ENCODE data around the gene TNFRSF12A. TPM values are rescaled to one million over a fixed set of nuclear protein-coding genes. Genes with fewer than 3 reads are reported as not detected.
A peak's percentile ranks its signal among the peaks of the same experiment; 100 is the strongest.

Gene TNFRSF12A
- total RNA-seq, 2 experiments from 2014 or later: 2.9 TPM

GRCh38 chr16:3019594-3020246 is 448 bp upstream of the TNFRSF12A start:
- POLR2A ChIA-PET: interaction anchor here (0.8 to 2.6 kb wide), 13 partner anchors 10 to 109 kb away, joined by 3 to 19 read pairs (median 3); partner anchors contain the start of gene MMP25
- peaks cover 2% of the 10 kb centered on the region for H3K36me3 Mint-ChIP-seq
- H3K27me3 Mint-ChIP-seq: peaks cover 28% of the 10 kb centered on the region
- no peaks in the 10 kb centered on the region for H3K9me3 Mint-ChIP-seq
- peaks cover 36% of the 10 kb centered on the region for H3K4me1 Mint-ChIP-seq
- ATAC-seq (ENCODE audit: low read depth): no peak
- DNase-seq: no peak
- peak overlapping the region; percentile 90 for H3K4me3 Mint-ChIP-seq
- peak overlapping the region; percentile 54 for H3K27ac Mint-ChIP-seq

- DNase-seq (peak; percentile 63), ATAC-seq (ENCODE audit: low read depth) (peak; percentile 4)
- H3K36me3 Mint-ChIP-seq: peaks cover 2% of the 10 kb centered on the region
- no peaks in the 10 kb centered on the region for H3K9me3 Mint-ChIP-seq
- peak overlapping the region; percentile 90 for H3K4me3 Mint-ChIP-seq
- POLR2A ChIA-PET: interaction anchor here (0.5 to 2.6 kb wide), 19 partner anchors 9 to 141 kb away, joined by 3 to 19 read pairs (median 3); partner anchors contain the start of genes MMP25 and PKMYT1
- peak overlapping the region; percentile 56 for H3K27ac Mint-ChIP-seq
- peaks cover 36% of the 10 kb centered on the region for H3K4me1 Mint-ChIP-seq
- peaks cover 24% of the 10 kb centered on the region for H3K27me3 Mint-ChIP-seq
These were observed 658 bp downstream of the TNFRSF12A start for GRCh38 chr16:3020604-3021448.

GRCh38 chr16:3021449-3022207 is 1.5 kb downstream of the TNFRSF12A start:
- peak overlapping the region; percentile 87 for H3K27ac Mint-ChIP-seq
- H3K27me3 Mint-ChIP-seq: peaks cover 21% of the 10 kb centered on the region
- POLR2A ChIA-PET: interaction anchor here (0.6 to 2.6 kb wide), 11 partner anchors 8 to 137 kb away, joined by 3 to 19 read pairs (median 4); partner anchors contain the start of genes IL32, MMP25 and PKMYT1
- peaks cover 36% of the 10 kb centered on the region for H3K4me1 Mint-ChIP-seq
- no peaks in the 10 kb centered on the region for H3K9me3 Mint-ChIP-seq
- H3K4me3 Mint-ChIP-seq: peak overlapping the region; percentile 90
- peaks cover 6% of the 10 kb centered on the region for H3K36me3 Mint-ChIP-seq
- ATAC-seq (ENCODE audit: low read depth) (peak; percentile 15), DNase-seq (peak; percentile 85)

DNA sequence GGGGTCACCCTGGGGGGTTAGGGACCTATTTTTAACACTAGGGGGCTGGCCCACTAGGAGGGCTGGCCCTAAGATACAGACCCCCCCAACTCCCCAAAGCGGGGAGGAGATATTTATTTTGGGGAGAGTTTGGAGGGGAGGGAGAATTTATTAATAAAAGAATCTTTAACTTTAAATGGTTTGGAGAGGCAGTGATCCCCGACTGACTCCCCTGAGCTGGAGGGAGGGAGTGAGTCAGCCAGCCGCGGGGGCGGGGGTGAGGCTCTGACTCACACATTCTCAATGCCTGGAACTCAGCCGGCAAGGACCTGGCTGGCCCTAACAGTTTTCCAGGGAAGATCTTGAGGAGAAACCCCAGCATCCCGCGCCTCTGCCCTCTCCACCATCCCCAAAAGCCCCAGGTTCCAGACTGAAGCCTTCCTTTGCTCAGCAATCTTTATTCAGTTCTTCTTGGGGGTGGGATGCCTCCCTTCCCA is 2.1 kb downstream of the TNFRSF12A start:
- no peak for ATAC-seq (ENCODE audit: low read depth)
- POLR2A ChIA-PET: interaction anchor here (0.7 to 2.4 kb wide), 7 partner anchors 7 to 140 kb away, joined by 3 to 19 read pairs (median 5); partner anchors contain the start of genes FLYWCH2, IL32, MMP25 and PKMYT1
- DNase-seq: peak; percentile 76
- peak overlapping the region; percentile 90 for H3K4me3 Mint-ChIP-seq
- H3K27ac Mint-ChIP-seq: peak overlapping the region; percentile 87
- peaks cover 17% of the 10 kb centered on the region for H3K27me3 Mint-ChIP-seq
- H3K36me3 Mint-ChIP-seq: peaks cover 6% of the 10 kb centered on the region
- peaks cover 36% of the 10 kb centered on the region for H3K4me1 Mint-ChIP-seq
- H3K9me3 Mint-ChIP-seq: no peaks in the 10 kb centered on the region

DNA sequence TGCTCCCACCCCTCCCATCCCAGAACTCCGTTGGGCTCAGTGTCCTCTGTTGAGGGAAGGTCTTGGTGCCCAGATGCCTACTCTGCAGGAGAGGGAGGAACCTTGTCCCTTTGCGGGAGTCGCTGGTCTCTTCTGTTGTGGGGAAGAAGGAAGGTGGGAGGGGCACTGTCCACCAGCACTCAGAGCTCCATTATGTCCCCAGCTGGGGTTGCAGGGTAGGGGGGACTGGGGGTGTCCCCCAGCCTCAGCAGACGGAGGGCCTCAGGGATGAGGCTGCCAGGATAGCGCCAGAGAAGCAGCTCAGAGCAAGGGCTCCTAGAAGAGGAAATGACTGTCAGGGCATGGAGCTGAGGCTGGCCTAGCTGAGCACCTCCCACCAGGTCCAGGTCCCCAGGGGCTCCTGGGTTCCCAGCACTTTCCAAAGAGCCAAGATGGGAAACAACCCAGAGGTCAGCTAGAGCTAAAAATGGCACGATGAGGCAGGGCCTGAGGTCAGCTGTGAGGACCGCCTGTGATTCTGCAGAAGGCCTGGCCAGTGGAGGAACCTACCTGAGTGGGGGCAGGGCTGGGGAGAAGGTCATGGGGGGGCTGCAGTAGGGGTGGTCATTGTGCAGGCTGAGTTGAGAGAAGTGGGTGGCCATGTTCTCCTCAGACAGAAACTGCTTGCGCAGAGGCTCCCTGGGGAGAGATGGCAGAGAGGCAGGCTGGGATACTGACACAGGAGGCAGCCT is 2.7 kb downstream of the TNFRSF12A start:
- Mint-ChIP-seq H3K36me3 (peaks cover 10% of the 10 kb centered on the region), H3K27me3 (peaks cover 16% of the 10 kb centered on the region), H3K4me3 (peak overlapping the region; percentile 87), H3K27ac (peak overlapping the region; percentile 87), H3K9me3 (no peaks in the 10 kb centered on the region), H3K4me1 (peaks cover 36% of the 10 kb centered on the region)
- no peak for ATAC-seq (ENCODE audit: low read depth)
- POLR2A ChIA-PET: interaction anchor here (1.0 to 2.3 kb wide), 7 partner anchors 15 to 140 kb away, joined by 3 to 8 read pairs (median 5); partner anchors contain the start of genes FLYWCH2, IL32 and PKMYT1
- DNase-seq: no peak

GRCh38 chr16:3023415-3023668 is 3.2 kb downstream of the TNFRSF12A start:
- no peak for DNase-seq
- ATAC-seq (ENCODE audit: low read depth): no peak
- peaks cover 10% of the 10 kb centered on the region for H3K36me3 Mint-ChIP-seq
- no peaks in the 10 kb centered on the region for H3K9me3 Mint-ChIP-seq
- peak overlapping the region; percentile 87 for H3K27ac Mint-ChIP-seq
- H3K27me3 Mint-ChIP-seq: peaks cover 15% of the 10 kb centered on the region
- POLR2A ChIA-PET: interaction anchor here (1.0 to 2.2 kb wide), 8 partner anchors 16 to 141 kb away, joined by 3 to 9 read pairs (median 5); partner anchors contain the start of genes FLYWCH2, IL32 and PKMYT1
- H3K4me1 Mint-ChIP-seq: peaks cover 34% of the 10 kb centered on the region
- H3K4me3 Mint-ChIP-seq: peak overlapping the region; percentile 87

GRCh38 chr16:3023669-3024478 is 3.7 kb downstream of the TNFRSF12A start, which contains the start of the genes HCFC1R1 and THOC6:
HCFC1R1 (minus strand) TSS chr16:3023942; CDS start chr16:3023941, 1 bp downstream.
THOC6 (plus strand) TSS chr16:3024035; CDS start chr16:3024327, 292 bp downstream.
- Mint-ChIP-seq H3K4me1 (peaks cover 37% of the 10 kb centered on the region), H3K36me3 (peaks cover 10% of the 10 kb centered on the region), H3K9me3 (no peaks in the 10 kb centered on the region), H3K4me3 (peak within 1 kb of the TSS; percentile 87), H3K27me3 (peaks cover 9% of the 10 kb centered on the region), H3K27ac (peak within 1 kb of the TSS; percentile 87)
- POLR2A ChIA-PET: interaction anchor here (0.7 to 2.2 kb wide), 9 partner anchors 16 to 141 kb away, joined by 3 to 9 read pairs (median 4); partner anchors contain the start of genes FLYWCH2, PKMYT1 and ZNF213
- DNase-seq: peak; percentile 95
- peak; percentile 79 for ATAC-seq (ENCODE audit: low read depth)

DNA sequence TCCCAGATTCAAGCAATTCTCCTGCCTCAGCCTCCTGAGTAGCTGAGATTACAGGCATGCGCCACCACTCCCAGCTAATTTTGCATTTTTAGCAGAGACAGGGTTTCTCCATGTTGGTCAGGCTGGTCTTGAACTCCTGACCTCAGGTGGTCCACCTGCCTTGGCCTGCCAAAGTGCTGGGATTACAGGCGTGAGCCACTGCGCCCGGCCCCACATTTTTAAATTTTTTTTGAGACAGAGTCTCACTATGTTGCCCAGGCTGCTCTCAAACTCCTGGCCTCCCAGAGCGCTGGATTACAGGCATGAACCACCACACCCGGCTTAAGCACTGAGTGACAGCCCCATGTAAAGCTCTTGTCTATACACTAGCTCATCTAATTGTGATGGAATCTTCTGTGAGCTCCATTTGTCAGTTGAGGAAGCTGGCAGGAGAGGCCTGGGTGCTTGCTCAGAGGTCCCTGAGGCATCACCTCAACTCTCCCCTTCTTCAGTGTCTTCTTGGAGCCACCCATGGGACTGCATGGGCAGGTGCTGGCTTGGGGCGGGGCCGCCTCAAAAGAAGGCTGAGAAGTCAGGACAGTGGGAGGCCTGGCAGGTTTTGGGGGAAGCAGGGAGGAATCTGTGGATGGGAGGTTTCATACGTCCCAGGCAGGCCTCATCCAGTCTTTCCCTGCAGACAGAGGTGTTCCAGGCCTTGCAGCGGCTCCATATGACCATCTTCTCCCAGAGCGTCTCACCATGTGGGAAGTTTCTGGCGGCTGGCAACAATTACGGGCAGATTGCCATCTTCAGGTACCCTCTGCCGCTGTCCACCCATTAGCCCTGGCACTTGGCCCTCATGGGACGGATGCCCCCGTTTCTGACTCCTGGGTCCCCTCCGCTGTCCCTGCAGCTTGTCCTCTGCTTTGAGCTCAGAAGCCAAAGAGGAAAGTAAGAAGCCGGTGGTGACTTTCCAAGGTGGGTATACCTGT is 5.1 kb downstream of the TNFRSF12A start:
- DNase-seq: no peak
- Mint-ChIP-seq H3K36me3 (peaks cover 10% of the 10 kb centered on the region), H3K27ac (no peak overlapping the region), H3K27me3 (peaks cover 3% of the 10 kb centered on the region), H3K4me1 (peaks cover 41% of the 10 kb centered on the region), H3K4me3 (no peak overlapping the region), H3K9me3 (no peaks in the 10 kb centered on the region)
- no peak for ATAC-seq (ENCODE audit: low read depth)
- POLR2A ChIA-PET: interaction anchor here (0.6 to 1.6 kb wide), 4 partner anchors 8 to 45 kb away, joined by 3 to 9 read pairs (median 4); partner anchors contain the start of gene PKMYT1

DNA sequence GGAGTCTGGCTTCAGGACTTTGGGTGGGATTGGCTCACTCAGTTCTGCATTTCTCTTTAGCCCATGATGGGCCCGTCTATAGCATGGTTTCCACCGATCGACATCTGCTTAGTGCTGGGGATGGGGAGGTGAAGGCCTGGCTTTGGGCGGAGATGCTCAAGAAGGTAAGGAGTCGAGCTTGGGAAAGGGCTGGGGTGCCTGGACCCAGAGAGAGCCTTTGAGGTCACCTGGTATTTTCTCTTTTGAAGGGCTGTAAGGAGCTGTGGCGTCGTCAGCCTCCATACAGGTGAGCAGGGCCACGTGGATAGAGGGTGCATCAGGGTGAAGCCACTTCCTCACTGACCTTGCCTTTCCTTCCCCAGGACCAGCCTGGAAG is 5.8 kb downstream of the TNFRSF12A start:
- no peaks in the 10 kb centered on the region for H3K9me3 Mint-ChIP-seq
- peaks cover 10% of the 10 kb centered on the region for H3K36me3 Mint-ChIP-seq
- H3K4me1 Mint-ChIP-seq: peaks cover 40% of the 10 kb centered on the region
- no peak overlapping the region for H3K4me3 Mint-ChIP-seq
- peaks cover 3% of the 10 kb centered on the region for H3K27me3 Mint-ChIP-seq
- DNase-seq (no peak), ATAC-seq (ENCODE audit: low read depth) (no peak)
- no peak overlapping the region for H3K27ac Mint-ChIP-seq
- POLR2A ChIA-PET: interaction anchor here (1.2 kb wide), 1 partner anchor 13 kb away, joined by 3 read pairs; no protein-coding TSS in a partner anchor

DNA sequence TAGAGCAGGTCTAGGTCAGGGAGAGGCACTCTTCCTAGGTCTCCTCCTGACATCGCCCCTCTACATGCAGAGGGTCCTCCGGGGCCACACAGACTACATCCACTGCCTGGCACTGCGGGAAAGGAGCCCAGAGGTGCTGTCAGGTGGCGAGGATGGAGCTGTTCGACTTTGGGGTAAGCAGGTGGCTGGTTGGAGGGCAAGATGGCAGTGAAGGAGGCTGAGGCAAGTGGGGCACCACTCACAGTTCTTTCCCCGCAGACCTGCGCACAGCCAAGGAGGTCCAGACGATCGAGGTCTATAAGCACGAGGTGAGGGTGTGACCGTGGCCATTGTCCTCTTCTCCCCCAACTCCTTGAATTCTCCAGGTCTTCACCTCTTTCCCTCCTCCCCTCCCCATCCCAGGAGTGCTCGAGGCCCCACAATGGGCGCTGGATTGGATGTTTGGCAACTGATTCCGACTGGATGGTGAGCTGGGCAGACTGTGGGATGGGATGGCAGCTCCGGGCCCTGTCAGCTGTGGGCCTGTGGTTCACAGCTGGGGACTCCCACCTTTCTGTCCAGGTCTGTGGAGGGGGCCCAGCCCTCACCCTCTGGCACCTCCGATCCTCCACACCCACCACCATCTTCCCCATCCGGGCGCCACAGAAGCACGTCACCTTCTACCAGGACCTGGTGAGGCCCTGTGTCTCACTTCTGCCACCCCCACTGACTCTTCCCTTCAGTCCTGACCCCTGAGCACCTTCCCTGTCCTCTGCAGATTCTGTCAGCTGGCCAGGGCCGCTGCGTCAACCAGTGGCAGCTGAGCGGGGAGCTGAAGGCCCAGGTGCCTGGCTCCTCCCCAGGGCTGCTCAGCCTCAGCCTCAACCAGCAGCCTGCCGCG is 6.7 kb downstream of the TNFRSF12A start:
- H3K4me1 Mint-ChIP-seq: peaks cover 36% of the 10 kb centered on the region

More for the DNA sequence above, 6.7 kb downstream of the TNFRSF12A start:
- no peaks in the 10 kb centered on the region for H3K9me3 Mint-ChIP-seq
- peaks cover 10% of the 10 kb centered on the region for H3K36me3 Mint-ChIP-seq
- H3K27ac Mint-ChIP-seq: no peak overlapping the region
- no peak for DNase-seq
- H3K27me3 Mint-ChIP-seq: peaks cover 4% of the 10 kb centered on the region
- POLR2A ChIA-PET: interaction anchor here (1.2 to 7.0 kb wide), 6 partner anchors 12 to 56 kb away, joined by 3 to 105 read pairs (median 6); partner anchors contain the start of genes MMP25 and PKMYT1
- no peak overlapping the region for H3K4me3 Mint-ChIP-seq
- ATAC-seq (ENCODE audit: low read depth): no peak
